ENCODE results near the gene TMEM158. TPM values are rescaled to one million over a fixed set of nuclear protein-coding genes. Genes with fewer than 3 reads are reported as not detected.

The TMEM158 gene
- total RNA-seq, 1 experiment from 2014 or later, result 0.82 TPM

DNA sequence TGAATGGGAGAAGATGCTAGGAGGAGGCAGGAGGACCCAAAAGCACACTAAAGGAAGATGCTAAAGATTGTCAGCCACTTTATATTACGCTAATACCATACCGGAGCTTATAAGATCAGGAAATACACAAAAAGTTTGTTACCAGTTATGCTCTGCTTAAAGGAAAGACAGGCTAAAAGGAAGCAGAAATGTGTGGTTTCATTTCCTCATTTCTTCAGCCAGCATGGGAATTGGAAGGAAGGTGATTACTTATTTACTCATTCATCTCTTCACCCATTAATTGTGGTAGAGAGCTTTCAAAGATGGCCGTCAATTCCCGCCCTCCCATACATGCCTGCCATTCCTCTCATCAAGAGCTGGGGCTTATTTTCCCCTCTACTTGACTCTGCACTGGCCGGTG is 26.7 kb upstream of the TMEM158 start:
- ChIA-PET CTCF (no interaction called here), POLR2A (no interaction called here)
- H3K27me3 ChIP-seq (replicated peaks; ENCODE audit: control insufficient read depth, insufficient read depth, low read length), result no peaks in the 10 kb centered on the region
- H3K4me1 ChIP-seq, result no peaks in the 10 kb centered on the region
- Mint-ChIP-seq H3K4me3 (ENCODE audit: unreplicated experiment) (no peak overlapping the region), H3K27ac (ENCODE audit: unreplicated experiment) (no peak overlapping the region), H3K9me3 (ENCODE audit: unreplicated experiment) (no peaks in the 10 kb centered on the region), H3K36me3 (ENCODE audit: insufficient read depth, unreplicated experiment) (no peaks in the 10 kb centered on the region), H3K27me3 (ENCODE audit: insufficient read depth, unreplicated experiment) (peaks cover 10% of the 10 kb centered on the region), H3K4me1 (ENCODE audit: low read depth, unreplicated experiment) (no peaks in the 10 kb centered on the region)
- no peaks in the 10 kb centered on the region for H3K9me3 ChIP-seq
- H3K36me3 ChIP-seq (ENCODE audit: control insufficient read depth, insufficient read depth, low read length), result no peaks in the 10 kb centered on the region
- DNase-seq, result no peak
- intact Hi-C loops (cut with micrococcal nuclease; ENCODE audit: unreplicated experiment), result no loop called here
- no TSS peak for BruUV-seq (replicated peaks)
- no peak overlapping the region for H3K4me3 ChIP-seq (ENCODE audit: low read depth, low read length)
- TF ChIP-seq CTCF (IDR thresholded peaks at IDR 0.05; ENCODE audit: insufficient read depth in 1 of 2, low read depth in 1 of 2, low read length in 1 of 2, severe bottlenecking in 1 of 2, unreplicated experiment in 1 of 2), result no peak

DNA sequence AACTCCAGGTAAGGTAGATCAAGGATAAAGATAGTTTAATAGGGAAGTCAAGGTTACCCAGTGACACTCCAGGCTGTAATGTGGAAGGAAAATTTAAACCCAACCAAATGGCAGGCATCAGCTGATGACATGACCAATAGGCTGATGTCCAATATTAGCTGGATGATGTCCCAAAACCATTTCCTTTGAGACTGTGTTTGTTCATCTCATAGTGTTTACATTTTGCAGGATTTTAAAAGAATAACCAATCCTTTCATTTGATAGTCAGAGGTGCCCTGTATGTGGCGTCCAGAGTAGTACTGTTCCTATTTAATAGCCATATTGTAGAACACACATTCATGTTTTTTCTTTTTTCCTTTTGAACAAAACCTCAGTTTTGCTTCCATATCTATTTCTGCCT is 23.3 kb upstream of the TMEM158 start:
- H3K27me3 ChIP-seq (replicated peaks; ENCODE audit: control insufficient read depth, insufficient read depth, low read length), result no peaks in the 10 kb centered on the region
- ChIA-PET POLR2A (no interaction called here), CTCF (no interaction called here)
- no peak overlapping the region for H3K4me3 ChIP-seq (ENCODE audit: low read depth, low read length)
- no peaks in the 10 kb centered on the region for H3K4me1 ChIP-seq
- no peaks in the 10 kb centered on the region for H3K36me3 ChIP-seq (ENCODE audit: control insufficient read depth, insufficient read depth, low read length)
- Mint-ChIP-seq H3K9me3 (ENCODE audit: unreplicated experiment) (no peaks in the 10 kb centered on the region), H3K27me3 (ENCODE audit: insufficient read depth, unreplicated experiment) (peaks cover 10% of the 10 kb centered on the region), H3K4me1 (ENCODE audit: low read depth, unreplicated experiment) (no peaks in the 10 kb centered on the region), H3K36me3 (ENCODE audit: insufficient read depth, unreplicated experiment) (no peaks in the 10 kb centered on the region), H3K27ac (ENCODE audit: unreplicated experiment) (no peak overlapping the region), H3K4me3 (ENCODE audit: unreplicated experiment) (no peak overlapping the region)
- H3K9me3 ChIP-seq, result no peaks in the 10 kb centered on the region
- no peak for TF ChIP-seq CTCF (IDR thresholded peaks at IDR 0.05; ENCODE audit: insufficient read depth in 1 of 2, low read depth in 1 of 2, low read length in 1 of 2, severe bottlenecking in 1 of 2, unreplicated experiment in 1 of 2)
- intact Hi-C loops (cut with micrococcal nuclease; ENCODE audit: unreplicated experiment), result no loop called here
- BruUV-seq (replicated peaks), result no TSS peak
- no peak for DNase-seq

GRCh38 chr3:45246241-45246640 is 20.2 kb upstream of the TMEM158 start:
- Mint-ChIP-seq H3K36me3 (ENCODE audit: insufficient read depth, unreplicated experiment) (no peaks in the 10 kb centered on the region), H3K27ac (ENCODE audit: unreplicated experiment) (no peak overlapping the region), H3K4me3 (ENCODE audit: unreplicated experiment) (no peak overlapping the region), H3K9me3 (ENCODE audit: unreplicated experiment) (no peaks in the 10 kb centered on the region), H3K27me3 (ENCODE audit: insufficient read depth, unreplicated experiment) (peaks cover 12% of the 10 kb centered on the region), H3K4me1 (ENCODE audit: low read depth, unreplicated experiment) (no peaks in the 10 kb centered on the region)
- no peak for DNase-seq
- Histone ChIP-seq H3K27me3 (replicated peaks; ENCODE audit: control insufficient read depth, insufficient read depth, low read length) (no peaks in the 10 kb centered on the region), H3K4me3 (ENCODE audit: low read depth, low read length) (no peak overlapping the region), H3K36me3 (ENCODE audit: control insufficient read depth, insufficient read depth, low read length) (no peaks in the 10 kb centered on the region), H3K9me3 (no peaks in the 10 kb centered on the region), H3K4me1 (no peaks in the 10 kb centered on the region)
- no peak for TF ChIP-seq CTCF (IDR thresholded peaks at IDR 0.05; ENCODE audit: insufficient read depth in 1 of 2, low read depth in 1 of 2, low read length in 1 of 2, severe bottlenecking in 1 of 2, unreplicated experiment in 1 of 2)
- ChIA-PET POLR2A (no interaction called here), CTCF (no interaction called here)
- intact Hi-C loops (cut with micrococcal nuclease; ENCODE audit: unreplicated experiment), result no loop called here
- BruUV-seq (replicated peaks), result no TSS peak
